Skeletal muscle tissue (tissue), 4 donors: ENCODE results near the gene IMP3. TPM values are rescaled to one million over a fixed set of nuclear protein-coding genes. Genes with fewer than 3 reads are reported as not detected.

Experiments
- H3K27ac ChIP-seq: one replicate; pipeline ENCODE4 v1.7.0; 2013; ENCODE audit warnings: mild to moderate bottlenecking, low read depth, low read length, inconsistent platforms
- H3K27me3 ChIP-seq, 3 donors: one replicate each; pipeline ENCODE4 v1.7.0; 2013; ENCODE audit warnings: low read length in 3 of 3; ENCODE audit not compliant: control insufficient read depth in 3 of 3, insufficient read depth in 3 of 3
- H3K36me3 ChIP-seq, 3 donors: one replicate each; pipeline ENCODE4 v1.7.0; 2013; ENCODE audit warnings: low read length in 3 of 3; ENCODE audit not compliant: control insufficient read depth in 3 of 3, insufficient read depth in 3 of 3
- H3K4me1 ChIP-seq, 3 donors: one replicate each; pipeline ENCODE4 v1.7.0; 2013; ENCODE audit warnings: low read length in 3 of 3, mild to moderate bottlenecking in 3 of 3; ENCODE audit not compliant: control insufficient read depth in 3 of 3, insufficient read depth in 3 of 3
- H3K4me3 ChIP-seq, 3 donors: one replicate each; pipeline ENCODE4 v1.7.0; 2013; ENCODE audit warnings: low read length in 3 of 3
- H3K9ac ChIP-seq, 3 donors: one replicate each; pipeline ENCODE4 v1.7.0; 2013; ENCODE audit warnings: low read length in 3 of 3, mild to moderate bottlenecking in 3 of 3, moderate library complexity in 2 of 3, low read depth in 1 of 3
- H3K9me3 ChIP-seq, 3 donors: one replicate each; pipeline ENCODE4 v1.7.0; 2013; ENCODE audit warnings: low read length in 3 of 3; ENCODE audit not compliant: control insufficient read depth in 3 of 3
- total RNA-seq: library from RNA; depleted of rRNA; stranded (reverse); fragments of >200 nt; gene quantifications from one replicate; pipeline ENCODE4 v1.2.3, GENCODE V29; 2014
- donor health status: Osteomylitis.

The IMP3 gene
- total RNA-seq, 1 donor from 2014 or later: 54.3 TPM

DNA sequence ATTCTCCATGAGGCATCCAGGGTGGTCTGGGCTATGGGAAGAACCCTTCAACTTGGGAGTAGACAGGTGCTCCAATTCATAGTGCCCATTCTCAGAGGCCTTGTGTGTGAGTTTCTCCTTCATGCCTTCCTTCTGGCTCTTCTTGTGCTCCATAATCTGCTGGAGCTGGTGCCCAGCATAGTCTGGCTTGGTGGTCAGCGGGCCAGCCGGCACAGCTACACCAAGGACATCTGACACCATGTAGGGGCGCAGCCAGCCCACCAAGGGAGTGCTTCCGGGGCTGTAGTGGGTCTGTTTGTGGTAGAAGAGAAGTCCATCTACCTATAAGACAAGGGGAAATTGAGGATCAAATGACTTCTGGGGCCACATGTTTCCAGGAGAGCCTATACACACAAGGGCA is 41.7 kb downstream of the IMP3 start:
- Histone ChIP-seq H3K4me1 (peaks cover 0 to 4% (median 0%) of the 10 kb centered on the region in 3 donors), H3K36me3 (peaks cover 38 to 48% (median 39%) of the 10 kb centered on the region in 3 donors), H3K9me3 (no peaks in the 10 kb centered on the region), H3K9ac (no peak overlapping the region), H3K27ac (no peak overlapping the region), H3K27me3 (no peaks in the 10 kb centered on the region), H3K4me3 (no peak overlapping the region)

DNA sequence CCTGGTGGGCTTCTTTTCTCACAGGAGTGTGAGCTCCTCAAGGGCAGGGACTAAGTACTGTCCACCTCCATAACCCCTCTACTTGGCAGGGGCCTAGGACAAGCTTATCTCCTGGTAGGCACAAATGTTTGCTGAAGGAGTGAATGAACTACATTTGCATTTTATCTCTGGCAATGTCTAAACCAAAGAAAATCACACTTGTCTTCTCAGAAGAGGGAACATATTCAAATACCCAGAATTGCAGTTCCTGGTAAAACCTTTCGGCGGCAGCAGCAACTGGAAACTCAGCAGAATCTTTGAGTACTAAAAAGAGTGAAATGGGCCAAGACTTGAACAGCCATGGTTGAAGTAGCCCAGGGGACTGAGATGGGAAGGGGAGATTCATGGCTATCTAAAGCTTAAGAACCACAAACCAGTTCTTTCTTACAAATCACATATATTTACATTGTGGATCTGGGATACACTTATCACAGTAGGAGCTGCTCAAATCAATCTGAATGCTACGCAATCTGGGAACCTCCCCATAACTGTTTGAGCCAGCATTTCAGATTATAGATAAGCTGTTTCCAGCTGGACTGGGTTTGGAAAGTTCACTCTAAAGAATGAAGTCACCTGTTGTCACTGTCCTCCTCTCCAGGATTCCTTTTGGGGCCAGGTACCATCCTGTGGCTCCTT is 42.2 kb downstream of the IMP3 start:
- no peak overlapping the region for H3K4me3 ChIP-seq
- no peaks in the 10 kb centered on the region for H3K27me3 ChIP-seq
- H3K9ac ChIP-seq: no peak overlapping the region
- no peaks in the 10 kb centered on the region for H3K9me3 ChIP-seq
- H3K27ac ChIP-seq: no peak overlapping the region
- peaks cover 0 to 4% (median 0%) of the 10 kb centered on the region in 3 donors for H3K4me1 ChIP-seq
- H3K36me3 ChIP-seq: peaks cover 38 to 48% (median 39%) of the 10 kb centered on the region in 3 donors

DNA sequence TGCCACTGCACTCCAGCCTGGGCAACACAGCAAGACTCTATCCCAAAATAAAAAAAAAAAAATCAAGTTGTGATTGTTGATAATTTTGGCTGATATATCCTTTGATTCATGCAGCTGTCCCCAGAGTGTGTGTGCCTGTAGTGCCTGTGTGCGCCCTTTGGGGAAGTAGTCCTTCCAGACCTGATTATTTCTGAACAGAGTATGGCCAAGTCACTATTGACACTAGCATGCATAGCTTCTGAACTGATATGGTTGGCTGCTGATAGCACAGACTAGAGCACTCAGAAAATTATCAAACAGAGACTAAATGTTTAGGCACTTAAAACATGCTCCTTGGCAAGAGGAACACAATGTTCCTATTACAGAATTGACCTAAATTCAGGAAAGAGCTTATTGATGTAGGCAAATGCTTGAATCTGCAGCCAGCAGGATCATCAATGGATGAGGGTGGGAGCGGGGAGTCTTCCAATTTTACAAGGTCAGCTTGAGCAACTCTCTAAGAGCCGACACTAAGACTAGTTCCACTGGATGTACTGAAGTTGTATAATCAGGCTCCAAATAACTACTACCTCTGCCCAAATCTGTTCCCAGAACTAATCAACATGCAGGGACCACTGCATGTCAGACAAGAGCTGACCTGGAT is 43.2 kb downstream of the IMP3 start:
- Histone ChIP-seq H3K4me1 (peaks cover 2 to 4% (median 3%) of the 10 kb centered on the region in 3 donors), H3K4me3 (no peak overlapping the region), H3K9me3 (no peaks in the 10 kb centered on the region), H3K36me3 (peaks cover 36 to 48% (median 39%) of the 10 kb centered on the region in 3 donors), H3K9ac (no peak overlapping the region), H3K27ac (no peak overlapping the region), H3K27me3 (no peaks in the 10 kb centered on the region)

DNA sequence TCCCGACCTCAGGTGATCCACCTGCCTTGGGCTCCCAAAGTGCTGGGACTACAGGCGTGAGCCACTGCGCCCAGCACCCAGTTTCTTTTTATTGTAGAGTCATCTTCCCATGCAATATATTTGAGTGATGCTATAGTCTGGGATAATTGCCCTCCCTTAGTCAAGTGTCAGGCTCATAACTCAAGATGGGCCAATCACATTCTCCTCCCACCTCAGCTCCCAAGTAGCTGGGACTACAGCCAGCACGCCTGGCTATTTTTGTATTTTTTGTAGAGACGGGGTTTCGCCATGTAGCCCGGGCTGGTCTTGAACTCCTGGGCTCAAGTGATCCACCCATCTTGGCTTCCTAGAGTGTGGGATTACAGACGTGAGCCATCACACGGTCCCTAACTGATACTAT is 45.7 kb downstream of the IMP3 start:
- H3K36me3 ChIP-seq: peaks cover 27 to 42% (median 34%) of the 10 kb centered on the region in 3 donors
- H3K27me3 ChIP-seq: no peaks in the 10 kb centered on the region
- peaks cover 4 to 7% (median 5%) of the 10 kb centered on the region in 3 donors for H3K4me1 ChIP-seq
- H3K27ac ChIP-seq: no peak overlapping the region
- H3K9ac ChIP-seq: no peak overlapping the region
- no peak overlapping the region for H3K4me3 ChIP-seq
- H3K9me3 ChIP-seq: no peaks in the 10 kb centered on the region

DNA sequence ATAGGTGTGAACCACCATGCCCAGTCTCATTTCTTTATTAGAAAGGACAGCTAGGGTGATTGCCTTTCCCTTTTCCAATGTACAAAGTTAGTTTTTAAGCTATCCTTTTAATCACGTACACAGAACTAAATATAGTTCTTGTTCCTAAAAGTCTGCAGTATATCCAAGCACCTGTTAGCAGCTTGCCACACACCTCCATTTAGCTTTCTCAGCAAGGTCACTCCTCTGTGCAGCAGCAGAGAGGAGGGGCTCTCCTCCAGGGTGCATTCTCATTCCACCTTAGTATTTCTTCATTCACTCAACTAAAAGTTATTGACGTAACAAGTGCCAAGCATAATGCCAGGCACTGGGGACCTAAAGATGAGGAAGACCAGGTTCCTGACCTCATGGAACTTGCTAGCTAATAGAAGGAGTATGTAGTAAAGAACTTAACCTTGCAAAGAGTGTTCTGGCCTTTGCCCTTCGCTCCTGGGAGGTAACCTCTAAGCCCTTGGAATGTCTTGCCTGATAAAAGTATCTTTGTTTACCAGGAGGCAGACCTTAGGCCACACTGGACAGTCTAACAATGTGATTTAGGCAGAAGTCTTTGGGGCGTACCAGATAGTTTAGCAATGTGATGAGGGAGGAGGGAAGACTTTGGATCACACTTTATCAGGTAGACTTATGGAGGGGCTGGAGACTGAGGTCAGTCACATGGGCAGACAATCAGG is 48.2 kb downstream of the IMP3 start:
- H3K36me3 ChIP-seq: peaks cover 10 to 22% (median 18%) of the 10 kb centered on the region in 3 donors
- no peaks in the 10 kb centered on the region for H3K9me3 ChIP-seq
- no peak overlapping the region for H3K27ac ChIP-seq
- H3K9ac ChIP-seq: no peak overlapping the region
- H3K4me1 ChIP-seq: peaks cover 0 to 7% (median 5%) of the 10 kb centered on the region in 3 donors
- H3K27me3 ChIP-seq: no peaks in the 10 kb centered on the region
- no peak overlapping the region for H3K4me3 ChIP-seq

DNA sequence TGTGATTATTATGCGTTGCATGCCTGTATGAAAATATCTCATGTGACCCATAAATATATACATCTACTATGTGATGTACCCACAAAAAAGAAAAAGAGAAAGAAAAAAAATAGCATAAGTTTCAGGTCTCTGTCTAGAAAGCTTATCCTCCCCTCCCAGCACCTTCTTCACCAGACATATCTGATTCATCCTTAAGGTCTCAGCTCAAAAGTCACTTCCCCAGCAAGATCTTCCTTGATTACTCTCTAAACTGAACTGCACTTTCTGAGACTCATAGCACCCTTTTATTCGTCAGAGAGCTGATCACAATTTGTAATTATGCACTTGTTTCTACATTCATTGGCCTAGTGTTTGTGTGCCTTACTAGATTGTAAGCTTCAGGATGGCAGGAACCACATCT is 49.8 kb downstream of the IMP3 start:
- Histone ChIP-seq H3K4me1 (peaks cover 0 to 7% (median 5%) of the 10 kb centered on the region in 3 donors), H3K9me3 (no peaks in the 10 kb centered on the region), H3K27me3 (no peaks in the 10 kb centered on the region), H3K9ac (no peak overlapping the region), H3K4me3 (no peak overlapping the region), H3K36me3 (peaks cover 4 to 9% (median 5%) of the 10 kb centered on the region in 3 donors), H3K27ac (no peak overlapping the region)

Other genes with a start within 250 kb of the IMP3 start
- gene SIN3A, start 188.5 kb downstream of the IMP3 start, total RNA-seq: 40.7 TPM
- gene PTPN9, start 60.9 kb downstream of the IMP3 start, total RNA-seq: 11.5 TPM
- 18.3 TPM for gene SNUPN, start 14.5 kb downstream of the IMP3 start, total RNA-seq
- 8.4 TPM for gene SNX33, start 7.7 kb upstream of the IMP3 start, total RNA-seq
- 71.5 TPM for gene CSPG4, start 72.6 kb upstream of the IMP3 start, total RNA-seq
- 53.2 TPM for gene UBE2Q2, start 203.2 kb upstream of the IMP3 start, total RNA-seq